HG03469 (cell line): ENCODE data around the gene ANKS4B.
"Not testable (repeated sequence)": the region's sequence is repeated elsewhere in the genome, so short reads cannot be mapped to it uniquely, and the experiment has no call there.

Source experiments
- ATAC-seq: cut with Tn5 transposase; IDR thresholded peaks from one replicate; pipeline ENCODE4 v1.9.1; 2021; ENCODE audit warnings: mild to moderate bottlenecking, moderate library complexity, moderate number of reproducible peaks; ENCODE audit not compliant: unreplicated experiment

Gene ANKS4B

DNA sequence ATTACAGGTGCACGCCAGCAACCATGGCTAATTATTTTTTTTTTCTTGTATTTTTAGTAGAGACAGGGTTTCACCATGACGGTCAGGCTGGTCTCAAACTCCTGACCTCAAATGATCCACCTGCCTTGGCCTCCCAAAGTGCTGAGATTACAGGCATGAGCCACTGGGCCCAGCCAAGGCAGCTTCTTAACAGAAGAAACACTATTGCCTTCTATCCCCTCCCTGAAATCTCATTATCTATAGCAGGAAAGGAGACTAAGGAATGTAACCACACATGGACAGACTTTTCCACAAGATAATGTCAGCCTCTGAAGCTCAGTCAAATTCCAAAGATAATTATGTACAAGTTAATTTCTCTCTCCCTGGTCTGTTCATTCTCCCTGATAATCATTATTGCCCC, 16.4 kb upstream of the ANKS4B start:
- ATAC-seq: no peak

DNA sequence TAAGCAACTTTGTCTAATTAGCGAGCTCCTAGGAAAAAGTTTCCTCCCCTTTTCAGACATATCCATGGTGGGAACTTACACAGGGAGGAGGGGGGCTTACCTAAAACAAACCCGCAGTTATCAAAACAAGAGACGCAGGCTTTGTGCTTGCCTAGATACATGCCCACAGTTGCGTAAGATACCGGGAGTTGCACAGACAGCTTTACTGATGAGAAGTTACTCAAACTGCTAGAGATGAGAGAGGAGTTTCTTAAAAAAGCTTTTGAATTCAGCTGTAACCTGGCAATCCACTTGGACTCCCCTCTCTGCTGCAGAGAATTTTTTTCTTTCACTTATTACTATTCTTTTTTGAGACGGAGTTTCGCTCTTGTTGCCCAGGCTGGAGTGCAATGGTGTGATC, 15.3 kb upstream of the ANKS4B start:
- no peak for ATAC-seq

DNA sequence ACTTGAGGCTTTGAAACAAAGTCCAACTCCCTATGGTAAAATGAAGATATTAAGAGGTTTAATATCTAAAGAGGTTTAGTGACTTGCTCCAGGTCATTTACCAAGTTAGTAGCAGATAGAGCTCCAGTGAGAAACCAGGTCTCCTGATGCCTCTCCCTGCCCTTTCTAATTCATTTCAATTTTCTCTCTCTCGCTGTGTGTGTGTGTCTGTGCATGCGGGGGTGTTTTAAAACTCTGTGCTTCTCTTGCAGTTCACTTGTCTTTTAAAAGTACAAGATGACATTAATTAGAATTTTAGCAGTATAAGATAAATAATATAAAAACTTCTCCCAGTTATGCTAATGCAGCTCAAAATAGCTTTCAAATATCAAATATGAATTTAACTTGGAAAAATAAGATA, 13.9 kb upstream of the ANKS4B start:
- ATAC-seq: no peak

DNA sequence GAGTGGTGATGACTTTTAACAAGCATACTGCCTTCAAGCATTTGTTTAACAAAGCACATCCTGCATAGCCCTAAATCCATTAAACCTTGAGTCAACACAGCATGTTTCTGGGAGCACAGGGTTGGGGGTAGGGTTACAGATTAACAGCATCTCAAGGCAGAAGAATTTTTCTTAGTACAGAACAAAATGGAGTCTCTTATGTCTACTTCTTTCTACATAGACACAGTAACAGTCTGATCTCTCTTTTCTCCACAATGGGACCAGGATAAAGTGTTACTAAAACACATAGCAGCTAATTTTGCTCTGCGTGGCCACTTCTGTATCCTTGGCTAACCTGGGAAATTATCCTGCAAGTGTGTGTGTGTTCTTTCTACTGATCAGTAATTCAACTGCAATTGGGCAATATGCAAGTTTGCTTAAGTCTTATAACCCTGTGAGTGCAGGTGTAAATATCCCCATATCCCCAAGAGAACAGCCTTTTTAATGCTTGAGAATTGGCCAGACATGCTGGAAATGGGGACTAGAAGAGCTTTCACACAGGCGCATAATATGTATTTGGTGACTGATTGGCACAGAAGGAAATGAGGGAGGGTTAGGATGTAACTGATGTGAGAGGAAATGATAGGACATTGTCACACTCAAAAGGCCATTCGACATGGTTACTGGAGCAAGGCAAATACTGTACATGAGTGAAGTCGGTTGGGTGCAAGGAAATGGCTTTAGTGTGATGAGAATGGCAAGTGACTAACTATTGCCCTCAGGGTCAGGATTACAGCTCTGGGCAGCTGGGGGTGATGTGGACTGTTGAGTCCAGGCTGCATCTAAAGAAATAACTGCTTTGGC, 10.8 kb upstream of the ANKS4B start:
- ATAC-seq: no peak

DNA sequence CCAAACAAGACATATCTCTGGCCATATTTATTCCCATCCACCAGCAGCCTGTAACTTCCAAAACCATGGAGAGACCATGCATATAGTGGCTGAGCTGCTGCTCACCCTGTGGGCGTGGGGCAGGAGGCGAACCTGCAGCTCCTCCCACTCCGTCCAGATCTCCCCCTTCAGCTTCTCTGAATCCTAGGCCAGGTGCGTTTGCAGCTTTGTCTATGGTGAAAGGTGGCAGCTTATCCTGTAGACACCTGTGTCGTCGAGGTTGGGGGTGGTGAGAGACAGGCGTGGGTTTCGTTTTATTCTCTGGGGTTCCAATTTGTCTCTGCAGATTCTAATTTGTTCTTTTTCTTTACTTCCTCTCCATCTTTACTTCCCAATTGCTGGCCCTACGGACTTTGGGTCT, 9.7 kb upstream of the ANKS4B start:
- no peak for ATAC-seq

DNA sequence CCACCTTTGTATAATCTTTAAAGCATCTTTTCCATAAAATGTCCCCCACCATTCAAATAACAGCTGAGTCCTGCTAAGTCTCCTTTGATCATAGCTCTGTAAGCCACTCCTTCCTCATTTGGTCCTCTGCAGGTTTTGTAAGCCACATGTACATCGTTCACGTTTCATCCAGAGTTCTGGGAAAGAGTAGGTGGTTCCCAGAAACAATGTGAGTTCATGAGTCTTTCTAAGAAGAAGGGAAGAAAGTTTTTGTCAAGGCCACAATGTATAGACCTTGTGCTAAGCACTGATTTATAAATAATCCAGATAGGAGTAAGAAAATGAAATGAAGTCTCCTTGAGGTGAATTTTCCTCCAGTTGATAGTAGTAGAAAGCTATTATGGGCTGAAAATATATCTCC, 8.7 kb upstream of the ANKS4B start:
- ATAC-seq: no peak

DNA sequence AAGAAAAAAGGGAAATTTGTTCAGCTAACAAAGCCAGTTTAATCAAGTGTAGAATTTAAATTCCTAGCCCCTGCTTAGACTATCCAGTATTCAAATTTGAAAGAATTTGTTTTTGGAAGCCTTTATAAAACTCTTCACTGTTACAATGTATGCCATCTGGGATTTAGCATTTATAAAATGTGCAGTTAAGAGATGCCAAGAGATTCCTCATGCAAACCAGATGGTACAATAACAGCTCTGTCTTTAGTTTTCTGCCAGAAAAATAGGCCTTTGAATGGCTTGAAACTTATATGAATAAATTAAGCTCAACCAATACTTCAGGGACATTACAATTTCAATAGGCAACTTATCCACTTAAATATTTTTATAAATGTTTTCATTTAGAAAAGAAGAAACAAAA, 6.8 kb upstream of the ANKS4B start:
- ATAC-seq: no peak

DNA sequence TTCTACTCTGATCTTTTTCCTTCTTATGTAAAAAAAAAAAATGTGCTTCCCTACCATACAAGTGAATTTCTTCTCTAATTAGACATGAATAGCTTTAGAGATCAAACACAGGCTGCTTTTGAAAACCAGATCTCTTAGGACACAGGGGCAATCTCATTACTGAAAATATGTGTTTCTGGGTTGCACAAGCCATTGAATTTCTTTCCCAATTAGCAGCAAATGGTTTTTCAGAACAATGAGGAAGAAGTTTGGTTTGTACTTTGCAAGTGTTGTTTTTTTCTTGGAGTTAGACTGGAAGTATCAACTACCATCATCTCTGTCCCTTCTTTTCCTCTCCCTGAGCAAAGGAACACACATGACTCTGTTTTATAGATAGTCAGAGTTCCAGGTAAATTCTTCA, 5.6 kb upstream of the ANKS4B start:
- ATAC-seq: no peak

DNA sequence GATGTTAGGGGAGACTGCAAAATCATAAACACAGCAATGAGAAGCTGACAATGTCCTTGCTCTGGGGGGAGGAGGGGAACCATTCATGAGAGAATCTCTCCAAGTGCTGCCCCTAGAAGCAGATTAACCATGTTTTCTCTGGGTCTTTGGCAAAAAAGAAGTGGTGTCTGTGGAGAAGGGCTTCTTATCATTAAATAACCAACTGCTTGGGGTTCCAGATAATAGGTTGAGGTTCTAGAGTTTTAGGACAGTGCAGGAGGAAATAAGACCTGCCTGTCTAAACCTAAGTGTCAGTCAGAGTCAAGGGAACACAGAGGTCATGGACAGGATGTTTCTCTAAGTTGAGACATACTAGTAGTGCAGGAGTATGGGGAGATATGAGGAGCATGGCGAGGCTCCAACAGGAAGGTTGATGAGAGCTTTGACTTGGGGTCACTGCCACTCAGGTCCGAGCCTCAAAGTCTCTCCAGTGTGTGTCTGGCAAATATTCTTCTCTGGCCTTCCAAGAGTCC, 5.1 kb upstream of the ANKS4B start:
- no peak for ATAC-seq

DNA sequence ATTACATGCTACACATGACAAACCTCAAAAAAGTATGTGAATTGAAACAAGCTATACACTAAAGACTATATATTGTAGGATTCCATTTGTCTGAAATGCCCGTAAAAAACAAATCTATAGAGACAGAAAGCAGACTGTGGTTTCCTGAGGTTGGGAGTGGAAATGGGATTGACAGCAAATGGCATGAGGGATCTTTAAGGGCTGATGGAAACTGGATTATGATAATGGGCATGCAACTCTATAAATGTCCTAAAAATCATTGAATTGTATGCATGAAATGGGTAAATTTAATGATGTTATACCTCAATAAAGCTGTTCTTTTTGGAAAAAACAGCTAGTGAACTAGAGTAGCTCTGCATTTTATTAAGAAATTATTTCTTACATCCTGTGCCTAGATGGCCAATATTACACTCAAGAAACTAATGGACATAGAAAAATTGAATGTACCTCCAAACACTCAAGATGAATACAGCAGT, 416 bp upstream of the ANKS4B start:
- ATAC-seq: no peak

DNA sequence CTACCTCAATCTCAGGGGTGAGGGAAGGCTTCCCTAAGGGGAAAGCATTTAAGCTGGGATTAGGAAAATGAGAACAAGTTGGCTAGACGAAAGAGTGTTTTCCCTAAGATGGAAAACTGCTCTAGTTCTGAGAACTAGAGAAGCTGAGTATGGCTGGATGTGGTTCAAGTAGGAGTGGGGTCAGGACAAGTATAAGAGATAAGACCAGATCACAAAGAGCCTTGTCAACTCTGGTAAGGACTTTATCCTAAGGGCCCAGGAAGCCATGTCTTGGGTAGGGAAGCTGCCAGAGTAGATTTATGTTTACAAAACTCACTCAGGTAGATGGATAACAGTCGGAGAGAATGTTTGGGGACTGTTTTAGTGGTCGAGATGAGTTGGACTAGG, 1.7 kb downstream of the ANKS4B start:
- no peak for ATAC-seq

DNA sequence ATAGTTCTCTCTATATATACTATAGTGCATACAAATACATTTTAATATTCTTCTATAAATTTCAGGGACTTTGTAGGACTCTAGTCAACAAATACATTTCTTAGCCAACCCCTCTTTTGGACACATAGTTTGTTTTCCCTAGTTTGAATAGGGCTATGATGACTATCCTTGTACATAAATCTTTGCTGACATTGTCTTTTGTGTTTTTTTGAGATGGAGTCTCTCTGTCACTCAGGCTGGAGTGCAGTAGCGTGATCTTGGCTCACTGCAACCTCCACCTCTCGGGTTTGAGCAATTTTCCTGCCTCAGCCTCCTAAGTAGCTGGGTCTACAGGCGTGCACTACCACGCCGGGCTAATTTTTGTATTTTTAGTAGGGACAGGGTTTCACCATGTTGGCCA, 3.3 kb downstream of the ANKS4B start:
- ATAC-seq: no peak

DNA sequence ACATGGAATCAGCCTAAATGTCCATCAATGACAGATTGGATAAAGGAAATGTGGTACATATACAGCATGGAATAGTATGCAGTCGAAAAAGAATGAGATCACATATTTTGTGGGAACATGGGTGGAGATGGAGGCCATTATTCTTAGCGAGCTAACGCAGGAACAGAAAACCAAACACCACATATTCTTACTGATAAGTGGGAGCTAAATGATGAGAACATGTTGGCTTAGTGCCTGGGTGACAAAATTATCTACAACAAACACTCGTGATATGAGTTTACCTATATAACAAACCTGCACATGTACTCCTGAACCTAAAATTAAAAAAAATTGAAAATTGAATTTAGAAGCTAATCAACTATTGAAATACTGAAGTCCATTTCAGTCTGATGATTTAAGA, 6.1 kb downstream of the ANKS4B start:
- no peak for ATAC-seq

DNA sequence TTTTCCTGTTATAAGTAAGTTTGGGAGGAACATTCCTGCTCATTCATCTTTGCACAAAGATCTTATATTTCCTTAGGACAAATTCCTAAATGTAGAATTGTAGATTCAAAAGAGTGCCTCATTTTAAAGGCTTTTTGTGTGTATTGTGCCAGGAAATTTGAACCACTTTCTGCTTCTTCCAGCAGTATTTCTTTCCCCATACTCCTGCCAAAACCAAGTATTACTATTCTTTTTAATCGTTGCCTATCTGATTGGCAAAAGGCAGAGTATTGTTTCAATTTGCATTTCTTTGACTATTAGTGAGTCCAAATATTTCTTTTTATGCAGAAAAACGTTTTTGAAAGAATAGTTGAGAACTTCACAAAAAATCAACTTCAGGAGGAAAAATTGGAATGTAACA, 9.3 kb downstream of the ANKS4B start:
- no peak for ATAC-seq

DNA sequence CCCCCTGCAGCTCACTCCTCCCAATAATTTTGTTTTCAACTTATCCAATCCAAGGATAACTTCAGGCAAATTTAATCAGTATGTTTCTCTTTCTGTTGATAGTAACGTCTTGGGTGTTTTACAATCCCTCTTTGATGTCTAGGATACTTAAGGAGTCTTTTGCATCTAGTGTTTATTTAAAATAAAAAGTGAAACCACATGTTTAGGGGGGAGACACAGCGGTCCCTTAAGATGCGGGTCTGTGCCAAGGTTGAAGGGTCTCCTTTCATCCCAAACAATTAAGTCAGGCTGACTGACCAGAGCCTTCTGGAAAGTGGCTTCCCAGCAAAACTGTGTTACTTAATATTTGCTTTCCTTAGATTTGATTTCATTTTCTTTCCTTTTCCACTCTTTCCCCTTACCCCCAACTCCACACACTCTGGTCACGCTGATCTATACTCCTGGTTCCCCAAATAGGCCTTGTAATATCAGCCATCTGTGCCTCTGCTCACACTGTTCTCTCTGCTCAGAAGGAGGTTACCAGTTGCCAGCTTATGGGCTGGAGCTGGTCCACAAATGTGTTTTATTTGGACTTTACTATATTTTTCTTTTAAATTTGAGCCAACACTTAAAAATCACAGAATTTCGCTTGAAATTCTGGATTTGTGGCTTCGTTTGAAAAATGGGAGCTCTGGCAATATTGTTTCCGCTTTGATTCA, 11.2 kb downstream of the ANKS4B start:
- ATAC-seq: no peak

DNA sequence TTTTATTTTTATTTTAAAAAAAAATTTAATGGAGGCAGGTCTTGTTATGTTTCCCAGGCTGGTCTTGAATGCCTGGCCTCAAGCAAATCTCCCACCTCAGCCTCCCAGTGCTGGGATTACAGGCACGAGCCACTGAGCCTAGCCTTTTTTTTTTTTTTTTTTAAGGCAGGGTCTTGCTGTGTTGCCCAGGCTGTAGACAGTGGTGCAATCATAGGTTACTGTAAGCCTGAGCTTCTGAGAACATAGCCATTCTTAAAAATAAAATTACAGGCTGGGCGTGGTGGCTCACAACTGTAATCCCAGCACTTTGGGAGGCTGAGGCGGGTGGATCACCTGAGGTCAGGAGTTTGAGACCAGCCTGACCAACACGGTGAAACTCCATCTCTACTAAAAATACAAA, 14.7 kb downstream of the ANKS4B start:
- ATAC-seq: not testable (repeated sequence)

DNA sequence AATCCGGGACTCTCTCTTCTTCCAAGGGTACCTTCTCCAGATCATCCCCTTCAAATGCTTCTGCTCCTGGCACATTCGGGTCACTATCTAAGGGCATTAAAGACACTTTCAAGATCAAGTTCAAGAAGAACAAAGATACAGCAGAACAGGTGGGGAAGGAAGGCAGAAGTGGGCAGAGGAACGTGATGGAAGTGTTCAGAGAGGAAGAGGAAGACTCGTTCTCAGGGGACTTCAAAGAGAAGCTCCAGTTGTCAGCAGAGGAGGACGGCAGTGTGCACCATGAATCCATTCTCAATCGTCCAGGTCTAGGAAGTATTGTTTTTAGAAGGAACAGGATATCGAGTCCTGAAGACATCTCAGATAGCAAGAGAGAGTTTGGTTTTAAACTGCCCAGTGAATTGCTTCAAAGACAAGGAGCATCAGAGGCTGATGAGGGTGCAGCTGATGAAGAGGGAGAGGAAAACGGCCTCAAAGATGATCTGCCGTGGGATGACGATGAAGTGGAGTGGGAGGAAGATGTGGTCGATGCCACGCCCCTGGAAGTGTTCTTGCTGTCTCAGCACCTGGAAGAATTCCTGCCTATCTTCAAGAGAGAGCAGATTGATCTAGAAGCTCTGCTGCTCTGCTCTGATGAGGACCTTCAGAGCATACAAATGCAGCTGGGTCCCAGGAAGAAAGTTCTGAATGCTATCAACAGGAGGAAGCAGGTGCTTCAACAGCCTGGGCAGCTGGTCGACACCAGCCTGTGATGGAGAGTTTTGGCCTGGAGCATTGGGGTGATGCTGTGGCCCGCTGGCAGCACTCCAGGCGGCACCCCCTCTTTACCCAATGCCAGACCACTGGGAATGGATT, 16.8 kb downstream of the ANKS4B start:
- no peak for ATAC-seq

DNA sequence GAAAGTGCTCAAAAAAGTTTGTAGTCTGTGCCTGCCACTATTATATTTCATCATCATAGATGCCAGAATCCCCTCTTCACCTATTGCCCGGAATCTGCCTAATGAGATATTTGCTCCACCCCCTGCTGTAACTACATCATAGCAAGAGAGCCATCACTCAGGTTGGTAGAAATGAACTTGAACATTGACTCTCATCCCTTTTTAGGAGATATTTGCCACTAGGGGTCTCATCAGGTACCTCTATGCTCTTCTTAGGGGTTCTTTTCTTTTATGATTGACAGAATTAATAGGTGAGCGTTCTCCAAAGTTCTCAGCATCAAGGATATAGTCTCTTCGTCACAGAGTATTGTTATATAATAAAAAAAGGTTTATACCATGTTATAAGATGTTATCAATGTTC, 20.0 kb downstream of the ANKS4B start:
- ATAC-seq: no peak

DNA sequence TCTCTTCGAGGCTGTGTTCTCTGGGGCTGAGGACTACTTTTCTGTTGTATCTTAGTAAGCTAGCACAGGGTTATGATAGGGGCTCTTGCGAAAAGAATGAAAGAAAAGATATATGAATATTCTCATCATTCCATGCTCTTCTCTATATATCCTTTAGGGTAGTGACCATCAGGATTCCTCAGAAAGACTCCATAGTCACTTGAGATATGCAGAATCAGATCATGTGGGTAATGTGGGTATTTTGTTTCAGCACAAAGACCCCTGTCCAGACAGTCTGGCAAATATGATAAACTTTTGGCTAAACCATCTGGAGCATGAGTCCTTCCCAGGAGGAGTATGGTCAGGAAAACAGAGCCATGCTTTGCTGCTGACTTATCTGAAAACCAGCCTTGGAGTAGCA, 23.1 kb downstream of the ANKS4B start:
- ATAC-seq: no peak

DNA sequence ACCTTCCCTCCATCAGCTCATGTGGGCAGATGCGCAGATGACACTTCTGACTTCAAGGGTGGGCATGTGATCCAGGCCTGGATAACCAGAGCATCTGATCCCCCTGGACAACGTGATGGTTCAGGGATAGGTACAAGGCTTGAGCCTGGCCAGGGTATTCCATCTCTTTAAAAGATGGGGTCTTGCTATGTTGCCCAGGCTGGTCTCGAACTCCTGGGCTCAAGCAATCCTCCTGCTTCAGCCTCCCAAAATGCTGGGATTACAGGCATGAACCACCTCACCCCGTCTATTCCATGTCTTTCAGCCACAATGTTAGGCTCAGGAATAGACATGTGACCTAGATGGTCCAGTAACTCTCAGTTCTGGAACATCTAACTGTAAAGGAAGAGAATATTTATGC, 23.8 kb downstream of the ANKS4B start:
- no peak for ATAC-seq
